ENCODE data around the gene APOLD1.

The APOLD1 gene

DNA sequence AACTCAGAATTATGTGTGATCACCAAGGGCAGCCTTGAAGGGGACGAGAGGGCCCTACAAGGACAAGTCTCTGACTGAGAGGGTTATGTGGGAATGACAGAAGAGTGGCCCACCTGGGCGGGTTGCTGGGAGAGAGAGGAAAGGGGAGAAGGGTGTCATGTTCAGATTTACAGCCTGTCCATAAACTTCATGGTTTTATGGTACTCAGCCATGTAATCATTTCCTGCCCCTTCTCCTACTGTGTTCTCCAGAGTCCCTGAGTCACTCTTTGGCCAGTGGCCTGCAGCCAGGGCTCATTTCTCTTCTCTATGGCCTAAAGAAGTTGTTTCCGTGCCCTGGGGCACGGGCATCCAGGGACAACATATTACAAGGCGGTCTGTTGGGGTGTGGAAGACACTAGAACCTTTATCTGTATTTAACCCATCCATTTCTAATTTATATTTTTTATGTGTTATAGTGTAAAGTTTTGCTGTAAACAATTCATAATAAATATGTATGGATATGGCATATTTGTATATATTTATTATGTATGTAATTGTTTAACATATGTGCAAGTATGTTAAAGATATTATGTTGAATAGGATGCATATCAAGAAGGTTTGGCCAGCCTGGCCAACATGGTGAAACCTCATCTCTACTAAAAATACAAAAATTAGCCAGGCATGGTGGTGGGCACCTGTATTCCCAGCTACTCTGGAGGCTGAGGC is 54.6 kb downstream of the APOLD1 start:
- no peak for DNase-seq (ENCODE audit: low read depth)

DNA sequence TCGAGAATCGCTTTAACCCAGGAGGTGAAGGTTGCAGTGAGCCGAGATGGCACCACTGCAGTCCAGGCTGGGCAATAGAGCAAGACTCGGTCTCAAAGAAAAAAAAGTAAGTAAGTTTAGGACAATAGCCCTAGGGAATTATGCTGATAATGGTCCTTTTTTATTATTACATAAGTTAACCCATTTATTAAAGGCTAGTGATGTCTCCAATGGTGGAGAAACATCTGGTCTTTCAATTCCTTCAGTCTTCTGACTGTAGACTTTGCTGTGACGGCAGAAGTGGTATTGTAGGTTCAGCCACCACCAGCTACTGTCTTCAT is 55.1 kb downstream of the APOLD1 start:
- no peak for DNase-seq (ENCODE audit: low read depth)

Measured in stimulated activated CD8-positive, alpha-beta memory T cell treated with anti-CD3 and anti-CD28 coated beads, Interleukin-12 subunit alpha, Interleukin-12 subunit beta, amount 100 ng/mL, for 4 hours (primary cell).